Right lobe of liver (tissue), 4 donors: ENCODE data around the gene PLEKHM2.

Experiments used
- CTCF ChIP-seq, 4 donors: fragments of 200-600 bp in 3 of 4; fragments of 450-650 bp in 1 of 4; IDR thresholded peaks; one replicate each; pipeline versions ENCODE4 v1.5.1 to v1.8.0; 2016 to 2022; ENCODE audit warnings: antibody characterized with exemption in 4 of 4, mild to moderate bottlenecking in 2 of 4
- POLR2A ChIP-seq: fragments of 450-650 bp; IDR thresholded peaks from one replicate; pipeline ENCODE4 v1.6.1; 2017; ENCODE audit warnings: antibody characterized with exemption, mild to moderate bottlenecking
- donor health status: DM: no; HTN: no; CAD: no.
- donor health status: DM: no; HTN: no; CAD: no.
- donor health status: DM: no; HTN: yes; CAD: no.

GRCh38 chr1:15683345-15684039, 628 bp upstream of the PLEKHM2 start:
- TF ChIP-seq POLR2A (no peak), CTCF (IDR thresholded peaks at IDR 0.05) (no peak)
